SK-N-MC (cell line): ENCODE data around the gene SOBP.

Source experiments
- EZH2 ChIP-seq: fragments of 200-600 bp; sonication (generic); IDR thresholded peaks from one replicate; pipeline ENCODE4 v1.6.1; 2017; ENCODE audit warnings: antibody characterized with exemption
- FOXP2 ChIP-seq: optimal IDR thresholded peaks from 2 replicates; pipeline ENCODE3; 2011; ENCODE audit warnings: mild to moderate bottlenecking, moderate library complexity; ENCODE audit not compliant: insufficient read depth; ENCODE audit errors: extremely low read length, control extremely low read depth
- POLR2AphosphoS5 ChIP-seq: IDR thresholded peaks from 2 replicates; pipeline ENCODE4 v1.6.1; 2012; ENCODE audit warnings: mild to moderate bottlenecking, low read depth, low read length, borderline replicate concordance

- TF ChIP-seq POLR2AphosphoS5 (no peak), EZH2 (no peak), FOXP2 (no peak)
Measured at GRCh38 chr6:107563694-107564588, 74.0 kb downstream of the SOBP start.
